ENCODE results near the gene TIGD3.

Gene TIGD3, protein sequence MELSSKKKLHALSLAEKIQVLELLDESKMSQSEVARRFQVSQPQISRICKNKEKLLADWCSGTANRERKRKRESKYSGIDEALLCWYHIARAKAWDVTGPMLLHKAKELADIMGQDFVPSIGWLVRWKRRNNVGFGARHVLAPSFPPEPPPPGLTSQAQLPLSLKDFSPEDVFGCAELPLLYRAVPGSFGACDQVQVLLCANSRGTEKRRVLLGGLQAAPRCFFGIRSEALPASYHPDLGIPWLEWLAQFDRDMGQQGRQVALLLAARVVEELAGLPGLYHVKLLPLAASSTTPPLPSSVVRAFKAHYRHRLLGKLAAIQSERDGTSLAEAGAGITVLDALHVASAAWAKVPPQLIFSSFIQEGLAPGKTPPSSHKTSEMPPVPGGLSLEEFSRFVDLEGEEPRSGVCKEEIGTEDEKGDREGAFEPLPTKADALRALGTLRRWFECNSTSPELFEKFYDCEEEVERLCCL
- total RNA-seq, result 1.9 to 2.2 reads per million in 2 donors

DNA sequence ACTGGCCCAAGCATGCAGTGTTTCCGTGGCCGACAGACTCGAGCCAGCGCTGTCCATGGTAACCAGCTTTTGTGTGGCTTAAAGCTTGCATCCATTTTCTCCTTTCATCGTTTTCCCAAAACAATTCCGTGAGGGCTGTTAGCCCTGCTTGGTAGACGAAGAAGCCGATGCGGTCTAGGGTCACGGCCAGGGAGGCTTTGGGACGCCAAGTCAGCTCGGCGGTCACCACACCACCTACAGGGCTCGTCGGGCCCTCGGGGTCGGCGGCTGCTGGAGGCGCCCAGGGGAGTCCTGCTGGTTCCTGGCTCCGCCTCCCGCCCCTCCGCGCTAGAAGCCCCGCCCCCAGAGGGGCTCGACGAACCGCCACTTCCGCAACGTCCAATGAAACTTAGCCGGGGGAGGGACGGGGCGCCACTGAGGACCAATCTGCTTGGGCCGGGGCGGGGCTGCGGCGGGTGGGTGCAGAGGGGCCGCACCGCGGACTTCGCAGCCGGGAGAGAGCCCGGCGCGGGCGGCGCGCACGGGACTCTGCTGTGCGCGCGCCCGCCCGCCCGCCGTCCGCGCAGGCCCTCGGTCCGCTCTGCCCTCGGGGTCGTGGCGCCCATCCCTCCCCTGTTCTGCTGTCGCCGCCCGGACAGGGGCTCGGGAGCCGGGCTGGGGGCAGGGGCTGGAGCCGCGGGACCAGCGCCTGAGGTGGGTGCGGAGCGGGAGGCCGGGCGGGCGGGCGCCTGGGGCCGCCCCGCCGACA, at the start of gene TIGD3:
Gene TIGD3, plus strand, starts transcription at position 487 of the 748 bp plus-strand sequence. CDS start 1,058 bp downstream, outside the sequence.
- peak; percentile 93 for DNase-seq

DNA sequence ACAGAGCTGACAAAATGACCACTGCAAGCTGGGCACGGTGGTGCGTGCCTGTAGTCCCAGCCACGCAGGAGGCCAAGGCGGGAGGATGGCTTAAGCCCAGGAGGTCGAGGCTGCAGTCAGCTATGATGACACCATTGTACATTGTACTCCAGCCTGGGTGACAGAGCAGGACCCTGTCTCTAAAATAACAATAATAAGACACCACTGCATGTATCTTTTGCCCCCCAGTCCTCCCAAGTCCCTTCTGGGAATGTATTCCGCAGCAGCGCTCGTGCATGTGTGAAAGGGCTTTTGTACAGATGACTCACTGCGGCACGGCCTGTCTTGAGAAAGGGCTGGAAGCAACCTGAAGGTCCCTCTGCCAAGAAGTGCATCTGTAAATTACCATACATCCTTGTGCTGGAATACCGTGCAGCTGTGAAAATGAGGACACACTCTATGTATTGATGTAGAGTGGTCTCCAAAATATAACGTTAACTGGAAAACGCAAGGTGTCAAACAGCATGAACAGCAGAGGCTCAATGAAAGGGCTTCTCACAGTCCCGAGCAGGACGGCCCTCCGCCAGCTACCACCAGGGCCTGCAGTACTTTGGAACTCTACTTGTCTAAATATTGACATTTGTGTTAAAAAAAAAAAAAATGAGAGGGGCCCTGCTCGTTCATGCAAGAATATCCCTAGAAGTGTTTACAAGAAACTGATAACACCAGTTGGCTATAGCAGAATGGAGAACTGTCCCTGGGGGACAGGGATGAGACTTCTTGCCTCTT, 48.9 kb upstream of the TIGD3 start:
- no peak for DNase-seq

DNA sequence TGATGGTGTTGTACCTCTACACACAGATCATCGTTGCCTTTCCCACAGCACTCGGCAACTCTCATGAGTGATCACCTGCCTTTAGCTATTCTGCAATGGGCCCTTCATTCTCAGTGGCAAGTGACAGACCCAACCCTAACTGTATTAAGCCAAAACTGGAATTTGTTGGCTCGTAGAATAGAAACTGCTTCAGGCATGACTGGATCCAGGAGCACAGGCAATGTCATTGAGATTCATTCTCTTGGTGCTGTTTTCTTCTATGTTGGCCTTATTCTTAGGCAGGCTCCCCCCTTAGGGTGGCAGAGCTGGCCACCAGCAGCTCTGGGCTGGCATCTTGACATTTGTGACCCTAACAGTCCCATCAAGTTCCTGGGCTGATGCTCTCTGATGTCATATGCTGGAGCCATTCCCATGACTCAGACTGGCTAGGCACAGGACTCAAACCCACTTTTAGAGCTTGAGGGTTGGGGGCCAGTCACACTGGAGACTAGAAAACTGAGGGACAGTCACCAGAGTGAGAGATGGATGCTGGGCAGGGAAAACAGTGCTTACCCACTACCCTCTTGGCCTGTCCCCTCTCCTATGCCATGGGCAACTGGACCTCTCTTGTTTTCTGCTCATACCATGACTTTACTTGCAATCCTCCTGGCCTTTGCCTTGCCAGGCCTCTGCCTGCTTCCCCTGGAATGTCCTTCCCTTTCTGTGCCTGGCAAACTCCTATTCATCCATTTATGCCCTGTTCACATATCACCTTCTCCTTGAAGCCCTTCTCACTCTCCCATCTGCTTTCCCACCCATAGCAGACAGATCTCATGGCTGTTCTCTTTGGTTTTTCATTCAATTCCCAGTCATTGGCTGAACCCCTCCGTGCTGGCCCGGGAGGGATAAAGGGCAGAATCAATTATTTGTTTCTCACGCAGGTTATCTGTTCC, 47.0 kb upstream of the TIGD3 start:
- DNase-seq, result no peak

DNA sequence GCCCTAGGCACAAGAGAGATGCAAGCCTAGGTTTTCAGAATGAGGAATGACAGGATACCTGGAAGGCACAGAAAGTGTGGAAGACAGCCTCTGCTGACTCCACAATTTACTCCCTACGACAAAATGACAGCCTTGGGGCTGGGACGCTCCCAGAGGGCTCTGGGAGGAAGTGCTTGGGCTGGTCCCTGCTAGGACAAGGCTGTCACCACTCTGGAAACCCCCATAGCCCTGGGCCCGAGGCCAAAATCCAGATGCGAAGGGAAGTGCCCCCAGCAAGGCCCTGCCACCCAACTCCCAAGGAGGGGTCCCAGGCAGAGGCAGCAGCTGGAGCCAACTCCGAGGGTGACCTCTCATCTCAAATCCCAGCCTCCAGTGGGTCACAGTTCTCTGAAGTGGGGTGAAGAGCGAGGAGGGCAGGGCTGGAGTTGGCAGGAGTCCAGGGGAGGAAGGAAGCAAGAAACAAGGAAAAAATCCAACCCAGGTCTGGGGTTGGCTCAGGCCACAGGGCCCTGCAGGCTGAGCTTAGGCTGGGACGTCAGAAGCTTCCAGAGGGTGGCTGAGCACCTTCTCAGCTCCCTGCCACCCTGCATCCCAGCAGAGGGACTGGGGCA, 46.2 kb upstream of the TIGD3 start:
- DNase-seq, result no peak

DNA sequence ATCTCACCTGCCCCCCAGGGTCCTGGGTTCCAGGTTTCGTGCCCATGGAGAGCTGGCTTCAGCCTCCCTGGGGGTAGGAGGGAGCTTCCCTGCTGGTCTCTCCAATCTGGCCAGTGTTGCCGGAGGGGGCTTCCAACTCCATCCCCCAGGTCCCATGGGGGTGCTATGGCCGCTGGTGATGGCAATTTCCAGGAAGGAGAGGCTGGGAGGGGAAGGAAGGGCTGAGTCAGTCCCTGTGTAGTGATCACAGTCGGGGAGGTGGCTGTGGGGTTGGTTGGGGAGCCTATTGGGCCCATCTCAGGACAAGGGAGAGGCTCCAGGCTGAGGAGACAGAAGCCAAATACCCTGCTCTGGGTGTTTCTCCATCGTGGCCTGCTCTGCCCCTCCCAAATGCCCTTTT, 45.5 kb upstream of the TIGD3 start:
- DNase-seq, result no peak

DNA sequence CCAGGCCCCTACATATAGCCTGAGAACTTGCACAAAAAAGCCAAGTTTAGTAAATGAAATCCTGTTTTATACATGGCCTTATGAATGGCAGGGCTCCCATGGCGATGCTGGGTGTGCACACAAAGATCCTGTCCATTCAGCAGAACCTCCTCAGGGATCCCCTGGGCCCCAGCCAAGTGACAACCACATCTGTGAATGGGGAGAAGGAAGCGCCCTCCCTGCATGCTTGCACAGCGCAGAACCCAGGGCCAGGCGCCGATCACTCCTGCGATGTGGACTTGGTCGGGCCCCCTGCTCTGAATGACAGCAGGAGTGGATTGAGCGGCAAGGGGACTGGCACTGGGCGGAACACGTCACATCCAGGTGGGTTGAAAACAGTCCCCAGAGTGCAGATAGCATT, 44.3 kb upstream of the TIGD3 start:
- DNase-seq, result no peak

DNA sequence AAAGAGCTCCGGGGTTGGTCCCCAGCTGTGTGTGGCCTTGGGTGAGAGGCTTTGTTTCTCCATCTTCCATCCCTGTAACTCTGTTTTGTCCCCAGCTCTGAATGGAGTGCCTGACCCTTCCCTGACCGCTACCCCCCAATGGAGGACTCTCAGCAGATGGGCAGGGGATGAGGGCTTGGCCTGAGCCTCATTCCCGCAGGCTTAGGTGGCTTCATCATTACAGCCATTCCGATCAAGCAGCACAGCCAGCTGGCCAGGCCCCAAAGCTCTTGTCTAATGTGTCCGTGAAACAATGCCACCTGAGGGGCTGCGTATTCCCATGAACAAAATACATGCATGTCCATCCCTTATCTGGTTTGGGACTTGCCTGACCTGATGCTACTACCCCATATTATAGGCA, 43.8 kb upstream of the TIGD3 start:
- no peak for DNase-seq

DNA sequence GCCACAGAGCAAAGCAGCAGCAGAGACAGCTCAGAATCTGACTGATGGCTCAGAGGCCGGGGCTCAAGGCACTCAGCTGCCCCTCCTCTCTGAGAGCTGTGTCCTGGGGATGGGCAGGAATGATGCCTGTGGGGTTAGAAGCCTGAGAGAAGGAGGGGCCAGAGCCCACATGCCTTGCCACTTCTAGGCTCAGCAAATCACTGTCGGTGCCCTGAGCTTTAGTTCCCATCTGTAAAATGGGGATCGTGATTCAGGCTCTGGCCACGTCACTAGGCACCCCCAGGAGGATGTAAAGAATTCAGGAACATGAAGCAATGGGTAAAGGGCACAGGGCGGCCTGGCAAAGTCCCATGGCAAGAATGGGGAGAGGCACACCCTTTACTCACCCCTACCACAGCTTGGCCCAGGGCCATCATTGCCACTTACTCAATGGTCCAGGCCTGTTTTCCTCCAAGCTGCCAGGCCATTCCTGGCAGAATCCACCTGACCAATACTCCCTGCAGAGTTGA, 43.3 kb upstream of the TIGD3 start:
- no peak for DNase-seq

DNA sequence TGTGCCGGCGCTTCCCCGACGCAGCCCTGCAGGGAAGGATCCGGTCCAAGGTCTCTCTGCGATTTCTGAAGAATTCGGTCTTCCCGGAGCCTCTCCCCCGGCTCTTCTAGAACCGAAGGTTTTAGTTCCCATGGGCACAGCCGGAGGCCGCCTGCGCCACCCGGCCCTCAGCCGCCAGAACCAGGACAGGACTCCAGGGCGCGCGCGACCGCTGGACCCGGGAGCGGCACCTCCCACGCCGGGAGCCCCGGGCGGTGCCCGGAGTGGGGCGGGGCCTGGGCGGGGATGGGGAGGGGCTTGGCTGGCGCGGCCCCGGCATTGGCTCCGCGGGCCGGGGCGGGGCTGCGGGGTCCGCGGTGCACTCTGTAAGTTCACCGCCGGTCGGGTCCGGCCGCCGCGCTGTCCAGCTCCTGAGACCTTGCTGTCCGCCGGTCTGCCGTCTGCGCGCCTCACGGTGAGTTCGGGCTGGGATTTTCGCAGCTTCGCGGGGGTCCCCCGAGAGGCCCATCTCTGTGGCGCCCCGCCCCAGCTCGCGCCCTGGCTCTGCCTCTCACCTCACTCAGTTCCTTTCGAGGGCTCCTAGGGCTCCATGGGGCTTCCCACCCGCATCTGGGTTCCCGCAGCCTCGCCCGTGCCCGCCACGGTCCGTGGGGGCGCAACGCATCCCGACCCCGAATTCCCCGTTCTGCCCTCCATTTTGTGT, 39.9 kb upstream of the TIGD3 start, which contains the start of gene CDC42EP2:
Gene CDC42EP2, plus strand, starts transcription at position 366 of the 703 bp plus-strand sequence. CDS start 6,033 bp downstream, outside the sequence.
- DNase-seq, result peak; percentile 59

DNA sequence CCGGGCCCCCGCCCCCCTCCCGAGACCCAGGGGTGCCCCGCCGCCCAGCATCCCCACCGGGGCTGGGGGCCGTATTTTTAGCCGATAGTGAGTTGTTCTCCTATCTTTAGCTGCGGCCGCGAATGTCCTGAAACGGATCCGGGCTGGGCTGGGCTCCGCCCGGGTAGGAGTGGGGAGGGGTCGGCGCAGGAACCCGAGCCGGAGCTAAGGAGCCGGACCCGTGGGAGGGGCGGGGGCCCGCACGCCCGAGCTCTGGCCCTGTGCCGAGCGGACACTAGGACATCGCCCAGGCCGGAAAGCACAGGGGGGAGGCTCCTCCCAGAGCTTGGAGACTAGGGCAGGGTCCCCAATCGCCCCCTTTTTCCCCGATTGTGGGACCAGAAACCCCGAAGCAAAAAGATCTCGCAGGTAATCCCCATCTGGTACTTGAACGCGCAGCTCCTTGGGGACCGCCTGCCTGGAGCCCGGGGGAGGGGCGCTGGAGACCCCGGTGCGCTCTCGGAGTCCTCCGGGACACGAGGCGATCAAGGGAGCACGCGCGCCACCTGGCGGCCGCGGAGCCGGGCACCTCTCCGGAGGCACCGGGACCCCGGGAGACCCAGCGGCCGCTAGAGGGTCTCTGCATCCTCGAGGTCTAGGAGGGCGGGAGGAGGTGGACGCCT, 39.2 kb upstream of the TIGD3 start:
- peak; percentile 63 for DNase-seq

DNA sequence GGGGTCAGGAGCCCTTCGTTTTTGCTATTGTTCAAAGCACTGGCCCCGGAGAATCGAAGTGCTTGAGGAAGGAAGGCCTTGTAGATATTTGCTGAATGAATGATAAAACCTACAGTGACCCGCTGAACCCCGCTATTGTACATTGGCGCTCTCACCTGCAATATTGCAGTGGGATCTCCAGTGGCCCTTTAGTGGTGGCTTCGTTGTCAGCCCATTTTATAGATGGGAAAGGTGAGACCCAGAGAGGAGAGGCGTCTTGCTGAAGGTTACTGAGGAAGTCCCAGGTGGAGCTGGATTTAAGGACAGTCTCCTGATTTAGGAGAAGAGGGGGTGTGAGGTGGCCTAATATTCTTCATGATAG, 38.7 kb upstream of the TIGD3 start:
- DNase-seq, result no peak

DNA sequence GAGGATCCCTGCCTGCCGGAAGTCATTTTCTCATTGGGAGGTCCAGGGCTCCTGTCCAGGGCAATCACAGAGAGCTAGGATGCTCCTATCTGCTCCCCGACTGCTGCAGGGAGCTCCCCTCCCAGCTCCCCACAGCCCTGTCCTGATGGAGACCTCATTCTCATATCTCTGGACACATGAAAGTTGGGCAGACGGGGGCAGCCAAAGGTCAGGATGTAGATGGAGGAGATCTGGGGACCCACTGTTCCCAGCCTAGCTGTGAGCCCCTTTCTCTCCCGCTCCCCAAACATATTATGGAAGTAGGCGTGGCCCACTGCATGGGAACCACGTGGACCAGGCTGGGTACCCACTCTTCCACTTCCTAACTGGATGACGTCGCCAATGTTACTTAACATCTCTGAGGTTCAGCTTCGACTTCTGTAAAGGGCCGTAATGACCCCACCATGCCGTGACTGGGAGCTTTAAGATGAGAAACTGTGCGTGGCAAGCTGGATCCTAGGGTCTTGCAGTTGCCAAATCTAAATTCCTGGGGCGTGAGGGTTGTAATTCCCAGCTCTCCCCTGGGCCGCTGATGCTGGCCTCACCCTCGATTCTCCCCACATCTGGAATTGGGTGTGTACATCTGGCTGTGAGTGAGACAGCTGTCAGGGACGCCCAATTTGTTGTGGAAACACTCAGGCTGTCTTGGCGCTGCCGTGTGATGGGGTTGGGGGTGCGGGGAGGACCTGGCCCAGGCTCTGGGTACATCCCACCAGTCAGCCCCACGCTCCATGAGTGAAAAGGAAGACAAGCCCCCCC, 38.1 kb upstream of the TIGD3 start:
- no peak for DNase-seq

DNA sequence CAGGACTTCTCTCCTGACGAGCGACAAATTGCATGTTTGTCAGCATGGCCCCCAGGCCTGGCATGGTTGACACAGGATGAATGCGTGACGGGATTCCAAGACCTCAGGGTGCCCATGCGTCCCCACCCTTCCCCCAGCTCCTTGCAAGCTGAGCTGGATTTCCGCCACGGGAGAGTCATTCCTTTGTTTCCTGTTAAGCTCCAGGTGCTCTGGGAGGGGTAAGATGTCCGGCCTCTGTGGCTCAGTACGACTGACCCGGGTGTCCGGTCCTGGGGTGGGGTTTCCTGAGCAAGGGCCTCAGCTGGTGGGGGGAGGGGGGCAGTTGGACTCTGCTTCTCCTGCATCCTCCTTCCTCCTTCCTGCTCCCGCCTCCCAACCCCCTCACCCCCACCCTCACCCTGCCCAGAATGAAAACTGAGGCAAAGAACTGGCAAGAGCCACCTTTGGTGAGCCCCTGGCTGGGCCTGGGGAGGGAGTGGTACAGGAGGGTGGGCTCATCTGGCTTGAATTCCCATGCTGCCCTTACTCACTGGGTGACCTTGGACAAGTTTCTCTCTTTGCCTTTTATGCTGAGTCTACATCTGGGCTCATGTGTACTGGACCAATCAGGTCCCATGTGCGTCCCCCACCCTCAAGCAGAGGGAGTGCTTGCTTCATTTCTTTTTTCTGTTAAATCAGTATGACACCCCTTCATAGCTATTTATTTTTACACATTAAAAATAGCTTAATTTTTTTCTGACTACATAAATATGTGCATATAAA, 37.3 kb upstream of the TIGD3 start:
- no peak for DNase-seq

DNA sequence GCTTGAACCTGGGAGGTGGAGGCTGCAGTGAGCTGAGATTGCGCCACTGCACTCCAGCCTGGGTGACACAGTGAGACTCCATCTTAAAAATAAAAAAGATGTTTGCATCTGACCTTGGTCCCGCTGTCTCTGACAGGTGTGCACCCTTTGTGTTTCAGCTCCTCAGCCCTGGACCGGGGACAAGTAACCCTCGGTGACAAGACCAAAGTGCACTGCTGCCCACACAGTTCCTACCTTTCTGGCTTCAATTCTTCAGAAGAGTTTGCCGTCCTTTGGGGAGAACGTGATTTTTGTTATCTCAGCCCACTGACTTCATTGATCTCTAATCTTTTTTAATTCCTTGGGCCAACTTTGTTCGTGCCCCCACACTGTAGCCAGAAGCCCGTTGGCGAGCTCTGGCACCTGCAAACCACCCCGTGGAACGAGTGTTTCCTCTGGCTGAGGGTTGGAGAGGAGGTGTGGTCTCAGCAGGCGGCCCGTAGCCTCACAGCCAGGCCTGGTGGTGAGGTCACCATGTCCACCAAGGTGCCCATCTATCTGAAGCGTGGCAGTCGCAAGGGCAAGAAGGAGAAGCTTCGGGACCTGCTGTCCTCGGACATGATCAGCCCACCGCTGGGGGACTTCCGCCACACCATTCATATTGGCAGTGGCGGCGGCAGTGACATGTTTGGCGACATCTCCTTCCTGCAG, 34.0 kb upstream of the TIGD3 start:
- DNase-seq, result no peak

DNA sequence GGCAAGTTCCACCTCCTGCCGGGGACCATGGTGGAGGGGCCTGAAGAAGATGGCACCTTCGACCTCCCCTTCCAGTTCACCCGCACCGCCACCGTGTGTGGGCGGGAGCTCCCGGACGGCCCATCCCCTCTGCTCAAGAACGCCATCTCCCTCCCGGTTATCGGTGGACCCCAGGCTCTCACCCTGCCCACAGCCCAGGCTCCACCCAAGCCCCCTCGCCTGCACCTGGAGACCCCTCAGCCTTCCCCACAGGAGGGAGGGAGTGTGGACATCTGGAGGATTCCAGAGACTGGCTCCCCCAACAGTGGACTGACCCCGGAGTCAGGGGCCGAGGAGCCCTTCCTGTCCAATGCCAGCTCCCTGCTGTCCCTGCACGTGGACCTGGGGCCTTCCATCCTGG, 33.5 kb upstream of the TIGD3 start:
- DNase-seq, result no peak

DNA sequence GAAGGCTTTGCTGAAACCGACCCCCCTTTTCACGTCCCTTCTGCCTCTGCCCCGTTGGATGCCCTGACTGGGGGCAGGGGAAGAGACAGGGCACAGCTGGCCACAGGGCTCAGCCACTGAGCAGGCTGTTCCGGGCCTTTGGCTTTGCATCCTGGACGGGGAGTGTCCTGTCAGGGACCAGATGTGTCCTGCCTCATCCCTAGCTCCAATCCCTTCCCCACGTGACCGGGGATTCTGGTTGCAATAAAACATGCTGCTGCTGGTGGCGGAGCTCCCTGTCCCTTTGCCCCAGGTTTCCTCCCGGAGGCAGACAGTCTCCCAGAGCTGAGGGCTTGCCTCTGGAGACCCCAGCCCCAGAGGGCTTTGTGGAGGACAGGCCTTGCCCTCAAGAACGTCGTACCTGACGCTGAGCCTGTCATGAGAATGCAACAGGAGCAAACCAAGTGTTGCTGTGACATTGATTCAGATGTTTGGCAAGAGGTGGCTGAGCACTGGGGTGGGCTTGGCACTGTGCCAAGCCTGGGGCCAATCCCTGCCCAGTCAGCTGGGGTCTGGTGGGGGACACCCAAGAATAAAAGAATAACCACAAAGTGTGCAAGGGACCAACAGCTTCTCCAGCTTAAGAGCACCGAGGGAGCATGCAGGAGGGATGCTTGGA, 32.6 kb upstream of the TIGD3 start:
- DNase-seq, result no peak

DNA sequence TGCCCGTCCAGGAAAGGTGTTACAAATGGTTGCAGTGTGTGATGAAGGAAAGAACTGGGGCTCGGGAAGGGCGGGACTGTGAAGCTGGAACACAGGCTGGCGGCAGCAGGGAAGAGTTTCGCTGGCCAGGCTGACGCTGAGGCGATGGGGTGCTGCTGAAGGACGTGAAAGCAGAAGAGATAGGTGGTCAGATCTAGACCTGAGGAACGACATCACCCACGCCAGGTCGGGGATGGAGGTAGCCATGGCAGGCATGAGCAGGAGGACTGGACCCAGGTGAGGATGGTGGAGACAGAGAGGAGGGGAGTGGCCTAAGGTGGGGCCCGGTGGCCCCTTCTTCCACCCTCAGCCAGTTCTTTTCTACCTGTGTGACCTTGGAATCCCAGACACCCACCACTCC, 30.7 kb upstream of the TIGD3 start:
- DNase-seq, result no peak
